Measurements from ENCODE around the gene LIPT1. TPM values are rescaled to one million over a fixed set of nuclear protein-coding genes. Genes with fewer than 3 reads are reported as not detected.
A peak's percentile ranks its signal among the peaks of the same experiment; 100 is the strongest.

The LIPT1 gene
- total RNA-seq, 2 experiments from 2014 or later, result 11.9 to 12.5 TPM

DNA sequence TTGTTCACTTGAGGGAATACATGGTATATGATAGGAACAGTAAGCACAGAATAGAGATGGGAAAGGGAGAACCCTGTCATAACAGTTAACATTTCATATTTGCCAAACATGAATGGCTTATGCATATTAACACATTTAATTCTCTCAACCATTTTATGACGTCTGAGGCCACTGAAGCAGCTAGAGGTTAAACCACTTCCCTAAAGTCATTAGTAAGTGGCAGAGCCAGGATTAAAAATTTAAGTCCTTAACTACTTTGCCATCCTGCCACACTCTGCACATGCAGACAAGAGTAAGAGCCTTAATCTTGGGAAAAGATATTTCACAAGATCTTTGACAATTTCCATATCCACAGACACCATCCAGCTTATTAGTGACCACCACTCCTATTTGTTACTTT lies 2.1 kb downstream of the LIPT1 start:
- Histone ChIP-seq H3K79me2 (ENCODE audit: insufficient read depth, low read depth, low read length) (peaks cover 8% of the 10 kb centered on the region; the same call in 1 of the 2 replicates), H3K36me3 (ENCODE audit: insufficient read depth, low read length) (peaks cover 13% of the 10 kb centered on the region), H3K4me3 (ENCODE audit: low read depth, low read length, poor library complexity, severe bottlenecking) (no peak overlapping the region), H3K4me1 (ENCODE audit: insufficient read depth, low read length, poor library complexity, severe bottlenecking) (peaks cover 21% of the 10 kb centered on the region), H3K9me3 (ENCODE audit: low read length) (no peaks in the 10 kb centered on the region), H4K20me1 (ENCODE audit: insufficient read depth, low read length) (no peaks in the 10 kb centered on the region), H3K9me2 (ENCODE audit: insufficient read depth, low read length) (no peaks in the 10 kb centered on the region), H2AFZ (ENCODE audit: low read length) (no peak overlapping the region), H3K4me2 (ENCODE audit: low read length) (no peak overlapping the region), H3K27ac (ENCODE audit: low read depth, low read length, poor library complexity, severe bottlenecking) (no peak overlapping the region)
- ChIA-PET CTCF (ENCODE audit: unreplicated experiment) (no interaction called here), POLR2A (interaction anchor here (1.9 kb wide), 1 partner anchor 10 kb away, joined by 6 read pairs; no protein-coding TSS in a partner anchor)
- intact Hi-C loops (cut with micrococcal nuclease; ENCODE audit: unreplicated experiment), result no loop called here
- no peak for TF ChIP-seq EZH2phosphoT487 (IDR thresholded peaks at IDR 0.05; ENCODE audit: borderline replicate concordance, low read depth, low read length)
- TF ChIP-seq, protein P1, sequence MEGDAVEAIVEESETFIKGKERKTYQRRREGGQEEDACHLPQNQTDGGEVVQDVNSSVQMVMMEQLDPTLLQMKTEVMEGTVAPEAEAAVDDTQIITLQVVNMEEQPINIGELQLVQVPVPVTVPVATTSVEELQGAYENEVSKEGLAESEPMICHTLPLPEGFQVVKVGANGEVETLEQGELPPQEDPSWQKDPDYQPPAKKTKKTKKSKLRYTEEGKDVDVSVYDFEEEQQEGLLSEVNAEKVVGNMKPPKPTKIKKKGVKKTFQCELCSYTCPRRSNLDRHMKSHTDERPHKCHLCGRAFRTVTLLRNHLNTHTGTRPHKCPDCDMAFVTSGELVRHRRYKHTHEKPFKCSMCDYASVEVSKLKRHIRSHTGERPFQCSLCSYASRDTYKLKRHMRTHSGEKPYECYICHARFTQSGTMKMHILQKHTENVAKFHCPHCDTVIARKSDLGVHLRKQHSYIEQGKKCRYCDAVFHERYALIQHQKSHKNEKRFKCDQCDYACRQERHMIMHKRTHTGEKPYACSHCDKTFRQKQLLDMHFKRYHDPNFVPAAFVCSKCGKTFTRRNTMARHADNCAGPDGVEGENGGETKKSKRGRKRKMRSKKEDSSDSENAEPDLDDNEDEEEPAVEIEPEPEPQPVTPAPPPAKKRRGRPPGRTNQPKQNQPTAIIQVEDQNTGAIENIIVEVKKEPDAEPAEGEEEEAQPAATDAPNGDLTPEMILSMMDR (conservative IDR thresholded peaks at IDR 0.05; ENCODE audit: low read length), result no peak
- BruUV-seq (replicated peaks), result no TSS peak
- no peak for DNase-seq (ENCODE audit: low spot score)

DNA sequence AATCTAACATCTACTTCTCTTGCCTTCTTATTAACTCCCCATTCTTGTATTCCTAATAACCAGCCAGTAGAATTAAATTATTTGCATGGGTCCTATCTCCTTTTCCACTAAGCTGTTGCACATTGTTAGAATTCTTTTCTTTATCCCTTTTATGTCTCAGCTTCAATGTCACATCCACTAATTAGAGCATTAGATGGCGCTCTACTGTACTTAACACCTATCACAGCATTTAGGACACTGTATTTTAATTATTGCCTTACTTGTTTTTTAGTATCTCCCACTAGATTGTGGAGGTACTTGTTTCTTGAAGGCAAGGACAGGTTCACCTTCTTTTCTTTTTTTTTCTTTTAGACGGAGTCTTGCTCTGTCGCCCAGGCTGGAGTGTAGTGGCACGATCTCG lies 3.8 kb downstream of the LIPT1 start:
- TF ChIP-seq, protein P1 (conservative IDR thresholded peaks at IDR 0.05; ENCODE audit: low read length), result peak; percentile 65
- no peak for TF ChIP-seq EZH2phosphoT487 (IDR thresholded peaks at IDR 0.05; ENCODE audit: borderline replicate concordance, low read depth, low read length)
- H3K4me3 ChIP-seq (ENCODE audit: low read depth, low read length, poor library complexity, severe bottlenecking), result no peak overlapping the region
- H3K9me2 ChIP-seq (ENCODE audit: insufficient read depth, low read length), result no peaks in the 10 kb centered on the region
- H4K20me1 ChIP-seq (ENCODE audit: insufficient read depth, low read length), result no peaks in the 10 kb centered on the region
- peaks cover 23% of the 10 kb centered on the region for H3K36me3 ChIP-seq (ENCODE audit: insufficient read depth, low read length)
- no peak for DNase-seq (ENCODE audit: low spot score)
- H3K9me3 ChIP-seq (ENCODE audit: low read length), result no peaks in the 10 kb centered on the region
- H2AFZ ChIP-seq (ENCODE audit: low read length), result no peak overlapping the region
- intact Hi-C loops (cut with micrococcal nuclease; ENCODE audit: unreplicated experiment), result loop anchor here (2.0 kb wide), 1 partner anchor 16 kb away; no protein-coding TSS in a partner anchor
- H3K4me2 ChIP-seq (ENCODE audit: low read length), result no peak overlapping the region
- peaks cover 8% of the 10 kb centered on the region; the same call in 1 of the 2 replicates for H3K79me2 ChIP-seq (ENCODE audit: insufficient read depth, low read depth, low read length)
- peaks cover 21% of the 10 kb centered on the region for H3K4me1 ChIP-seq (ENCODE audit: insufficient read depth, low read length, poor library complexity, severe bottlenecking)
- ChIA-PET CTCF (ENCODE audit: unreplicated experiment) (no interaction called here), POLR2A (interaction anchor here (1.9 kb wide), 1 partner anchor 9 kb away, joined by 6 read pairs; no protein-coding TSS in a partner anchor)
- BruUV-seq (replicated peaks), result no TSS peak
- no peak overlapping the region for H3K27ac ChIP-seq (ENCODE audit: low read depth, low read length, poor library complexity, severe bottlenecking)

DNA sequence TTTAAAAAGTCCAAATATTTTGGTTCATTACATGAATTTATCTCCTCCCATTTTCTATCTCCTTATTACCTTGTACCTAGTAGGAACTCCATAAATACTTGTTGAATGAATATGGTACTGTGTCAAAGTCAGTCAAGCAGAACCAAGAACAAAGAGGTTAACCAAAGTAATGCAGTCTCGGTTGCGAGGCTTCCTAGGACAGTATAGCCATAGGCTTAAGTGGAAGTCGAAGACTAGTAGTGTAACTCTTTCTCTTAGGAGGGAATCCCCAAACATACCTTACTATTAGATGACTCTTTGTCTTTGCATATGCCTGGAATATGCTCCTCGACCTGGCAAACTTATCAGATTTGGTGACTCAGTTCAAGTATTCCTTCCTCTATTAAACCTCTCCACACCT lies 4.8 kb downstream of the LIPT1 start:
- peaks cover 8% of the 10 kb centered on the region; the same call in 1 of the 2 replicates for H3K79me2 ChIP-seq (ENCODE audit: insufficient read depth, low read depth, low read length)
- CTCF ChIA-PET (ENCODE audit: unreplicated experiment), result no interaction called here
- POLR2A ChIA-PET, result no interaction called here
- H3K9me2 ChIP-seq (ENCODE audit: insufficient read depth, low read length), result no peaks in the 10 kb centered on the region
- H3K9me3 ChIP-seq (ENCODE audit: low read length), result no peaks in the 10 kb centered on the region
- intact Hi-C loops (cut with micrococcal nuclease; ENCODE audit: unreplicated experiment), result loop anchor here (2.0 kb wide), 1 partner anchor 15 kb away; no protein-coding TSS in a partner anchor
- DNase-seq (ENCODE audit: low spot score), result no peak
- no TSS peak for BruUV-seq (replicated peaks)
- TF ChIP-seq EZH2phosphoT487 (IDR thresholded peaks at IDR 0.05; ENCODE audit: borderline replicate concordance, low read depth, low read length), result no peak
- TF ChIP-seq, protein P1 (conservative IDR thresholded peaks at IDR 0.05; ENCODE audit: low read length), result no peak
- H3K27ac ChIP-seq (ENCODE audit: low read depth, low read length, poor library complexity, severe bottlenecking), result no peak overlapping the region
- H4K20me1 ChIP-seq (ENCODE audit: insufficient read depth, low read length), result no peaks in the 10 kb centered on the region
- no peak overlapping the region for H3K4me2 ChIP-seq (ENCODE audit: low read length)
- H3K36me3 ChIP-seq (ENCODE audit: insufficient read depth, low read length), result peaks cover 28% of the 10 kb centered on the region
- H3K4me3 ChIP-seq (ENCODE audit: low read depth, low read length, poor library complexity, severe bottlenecking), result no peak overlapping the region
- peaks cover 13% of the 10 kb centered on the region for H3K4me1 ChIP-seq (ENCODE audit: insufficient read depth, low read length, poor library complexity, severe bottlenecking)
- no peak overlapping the region for H2AFZ ChIP-seq (ENCODE audit: low read length)

Data from OCI-LY7 (cell line).